ENCODE measurements around the gene ZNF654. TPM values are rescaled to one million over a fixed set of nuclear protein-coding genes. Genes with fewer than 3 reads are reported as not detected.

ZNF654 gene
- total and polyA plus RNA-seq, 9 of the 15 experiments (the other 6 are each of a cell fraction or from before 2014, with no cell fraction given) = 2.4 to 8.6 (median 5.1) TPM

DNA sequence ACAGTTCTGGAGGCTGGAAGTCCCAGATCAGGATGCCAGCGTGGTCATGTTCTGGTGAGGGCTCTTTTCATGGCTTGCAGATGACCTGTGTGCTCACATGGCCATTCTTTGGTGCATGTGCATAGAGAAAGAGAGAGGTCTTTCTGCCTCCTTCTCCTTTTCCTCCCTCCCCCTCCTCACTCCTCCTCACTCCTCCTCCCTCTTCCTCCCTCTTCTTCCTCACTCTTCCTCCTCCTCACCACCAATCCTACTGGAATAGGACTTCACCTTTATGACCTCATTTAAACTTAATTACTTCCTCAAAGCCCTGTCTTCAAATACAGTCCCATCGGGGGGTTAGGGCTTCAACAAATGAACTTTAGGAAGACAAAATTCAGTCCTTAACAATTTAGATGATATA is 23.8 kb downstream of the ZNF654 start:
- no peak overlapping the region for H3K4me3 ChIP-seq
- CTCF ChIA-PET (ENCODE audit: low intra/inter-chr PET ratio) = no interaction called here

More for the DNA sequence above, 23.8 kb downstream of the ZNF654 start:
- in situ Hi-C loops (cut with MboI) (no loop called here), intact Hi-C loops (cut with micrococcal nuclease) (no loop called here)
- TF ChIP-seq ETV1 (tag; conservative IDR thresholded peaks at IDR 0.05; ENCODE audit: low read depth) (no peak), HDAC1 (IDR thresholded peaks at IDR 0.05) (no peak), CBX3 (IDR thresholded peaks at IDR 0.05; ENCODE audit: borderline replicate concordance in 1 of 2, low read length in 2 of 2) (no peak), ZNF3 (CRISPR knock-in tag; IDR thresholded peaks at IDR 0.05) (no peak), CBFA2T3 (IDR thresholded peaks at IDR 0.05) (no peak), RAD51 (IDR thresholded peaks at IDR 0.05; ENCODE audit: borderline replicate concordance, low read depth) (no peak), ZNF830 (CRISPR knock-in tag; IDR thresholded peaks at IDR 0.05) (no peak), SMARCA5 (IDR thresholded peaks at IDR 0.05) (no peak)
- TF ChIP-seq, protein P1, sequence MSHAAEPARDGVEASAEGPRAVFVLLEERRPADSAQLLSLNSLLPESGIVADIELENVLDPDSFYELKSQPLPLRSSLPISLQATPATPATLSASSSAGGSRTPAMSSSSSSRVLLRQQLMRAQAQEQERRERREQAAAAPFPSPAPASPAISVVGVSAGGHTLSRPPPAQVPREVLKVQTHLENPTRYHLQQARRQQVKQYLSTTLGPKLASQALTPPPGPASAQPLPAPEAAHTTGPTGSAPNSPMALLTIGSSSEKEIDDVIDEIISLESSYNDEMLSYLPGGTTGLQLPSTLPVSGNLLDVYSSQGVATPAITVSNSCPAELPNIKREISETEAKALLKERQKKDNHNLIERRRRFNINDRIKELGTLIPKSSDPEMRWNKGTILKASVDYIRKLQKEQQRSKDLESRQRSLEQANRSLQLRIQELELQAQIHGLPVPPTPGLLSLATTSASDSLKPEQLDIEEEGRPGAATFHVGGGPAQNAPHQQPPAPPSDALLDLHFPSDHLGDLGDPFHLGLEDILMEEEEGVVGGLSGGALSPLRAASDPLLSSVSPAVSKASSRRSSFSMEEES (CRISPR knock-in tag; IDR thresholded peaks at IDR 0.05) = no peak
- TF ChIP-seq, protein P2, sequence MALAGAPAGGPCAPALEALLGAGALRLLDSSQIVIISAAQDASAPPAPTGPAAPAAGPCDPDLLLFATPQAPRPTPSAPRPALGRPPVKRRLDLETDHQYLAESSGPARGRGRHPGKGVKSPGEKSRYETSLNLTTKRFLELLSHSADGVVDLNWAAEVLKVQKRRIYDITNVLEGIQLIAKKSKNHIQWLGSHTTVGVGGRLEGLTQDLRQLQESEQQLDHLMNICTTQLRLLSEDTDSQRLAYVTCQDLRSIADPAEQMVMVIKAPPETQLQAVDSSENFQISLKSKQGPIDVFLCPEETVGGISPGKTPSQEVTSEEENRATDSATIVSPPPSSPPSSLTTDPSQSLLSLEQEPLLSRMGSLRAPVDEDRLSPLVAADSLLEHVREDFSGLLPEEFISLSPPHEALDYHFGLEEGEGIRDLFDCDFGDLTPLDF (CRISPR knock-in tag; IDR thresholded peaks at IDR 0.05) = no peak
- TF ChIP-seq, protein P3, sequence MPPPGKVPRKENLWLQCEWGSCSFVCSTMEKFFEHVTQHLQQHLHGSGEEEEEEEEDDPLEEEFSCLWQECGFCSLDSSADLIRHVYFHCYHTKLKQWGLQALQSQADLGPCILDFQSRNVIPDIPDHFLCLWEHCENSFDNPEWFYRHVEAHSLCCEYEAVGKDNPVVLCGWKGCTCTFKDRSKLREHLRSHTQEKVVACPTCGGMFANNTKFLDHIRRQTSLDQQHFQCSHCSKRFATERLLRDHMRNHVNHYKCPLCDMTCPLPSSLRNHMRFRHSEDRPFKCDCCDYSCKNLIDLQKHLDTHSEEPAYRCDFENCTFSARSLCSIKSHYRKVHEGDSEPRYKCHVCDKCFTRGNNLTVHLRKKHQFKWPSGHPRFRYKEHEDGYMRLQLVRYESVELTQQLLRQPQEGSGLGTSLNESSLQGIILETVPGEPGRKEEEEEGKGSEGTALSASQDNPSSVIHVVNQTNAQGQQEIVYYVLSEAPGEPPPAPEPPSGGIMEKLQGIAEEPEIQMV (tag; conservative IDR thresholded peaks at IDR 0.05; ENCODE audit: low read depth) = no peak
- TF ChIP-seq, protein P4, sequence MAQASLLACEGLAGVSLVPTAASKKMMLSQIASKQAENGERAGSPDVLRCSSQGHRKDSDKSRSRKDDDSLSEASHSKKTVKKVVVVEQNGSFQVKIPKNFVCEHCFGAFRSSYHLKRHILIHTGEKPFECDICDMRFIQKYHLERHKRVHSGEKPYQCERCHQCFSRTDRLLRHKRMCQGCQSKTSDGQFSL (CRISPR knock-in tag; IDR thresholded peaks at IDR 0.05) = no peak
- TF ChIP-seq, protein P4 (tag; IDR thresholded peaks at IDR 0.05) = no peak
- TF ChIP-seq, protein P5, sequence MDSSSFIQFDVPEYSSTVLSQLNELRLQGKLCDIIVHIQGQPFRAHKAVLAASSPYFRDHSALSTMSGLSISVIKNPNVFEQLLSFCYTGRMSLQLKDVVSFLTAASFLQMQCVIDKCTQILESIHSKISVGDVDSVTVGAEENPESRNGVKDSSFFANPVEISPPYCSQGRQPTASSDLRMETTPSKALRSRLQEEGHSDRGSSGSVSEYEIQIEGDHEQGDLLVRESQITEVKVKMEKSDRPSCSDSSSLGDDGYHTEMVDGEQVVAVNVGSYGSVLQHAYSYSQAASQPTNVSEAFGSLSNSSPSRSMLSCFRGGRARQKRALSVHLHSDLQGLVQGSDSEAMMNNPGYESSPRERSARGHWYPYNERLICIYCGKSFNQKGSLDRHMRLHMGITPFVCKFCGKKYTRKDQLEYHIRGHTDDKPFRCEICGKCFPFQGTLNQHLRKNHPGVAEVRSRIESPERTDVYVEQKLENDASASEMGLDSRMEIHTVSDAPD (CRISPR knock-in tag; IDR thresholded peaks at IDR 0.05) = no peak
- TF ChIP-seq, protein P6, sequence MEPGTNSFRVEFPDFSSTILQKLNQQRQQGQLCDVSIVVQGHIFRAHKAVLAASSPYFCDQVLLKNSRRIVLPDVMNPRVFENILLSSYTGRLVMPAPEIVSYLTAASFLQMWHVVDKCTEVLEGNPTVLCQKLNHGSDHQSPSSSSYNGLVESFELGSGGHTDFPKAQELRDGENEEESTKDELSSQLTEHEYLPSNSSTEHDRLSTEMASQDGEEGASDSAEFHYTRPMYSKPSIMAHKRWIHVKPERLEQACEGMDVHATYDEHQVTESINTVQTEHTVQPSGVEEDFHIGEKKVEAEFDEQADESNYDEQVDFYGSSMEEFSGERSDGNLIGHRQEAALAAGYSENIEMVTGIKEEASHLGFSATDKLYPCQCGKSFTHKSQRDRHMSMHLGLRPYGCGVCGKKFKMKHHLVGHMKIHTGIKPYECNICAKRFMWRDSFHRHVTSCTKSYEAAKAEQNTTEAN (CRISPR knock-in tag; IDR thresholded peaks at IDR 0.05) = no peak
- Histone ChIP-seq H3K79me2 (ENCODE audit: control insufficient read depth, insufficient read depth, low read length) (peaks cover 79% of the 10 kb centered on the region), H3K27me3 (ENCODE audit: control insufficient read depth in 2 of 2, insufficient read depth in 2 of 2, low read length in 2 of 2) (no peaks in the 10 kb centered on the region), H4K20me1 (replicated peaks; ENCODE audit: control insufficient read depth, insufficient read depth, low read length) (no peaks in the 10 kb centered on the region), H3K36me3 (ENCODE audit: control insufficient read depth, insufficient read depth, low read length) (peaks cover 12% of the 10 kb centered on the region; the same call in 1 of the 3 replicates), H3K9ac (ENCODE audit: insufficient read depth in 1 of 2, low read depth in 2 of 2, low read length in 2 of 2) (no peak overlapping the region), H3K27ac (ENCODE audit: extremely low read depth, low read depth, low read length) (no peak overlapping the region), H3K9me1 (ENCODE audit: control insufficient read depth, insufficient read depth, low read length) (no peaks in the 10 kb centered on the region), H3K9me3 (replicated peaks; ENCODE audit: control insufficient read depth, insufficient read depth, low read depth, low read length) (no peaks in the 10 kb centered on the region), H3K4me1 (replicated peaks in 1 of 2; ENCODE audit: control insufficient read depth in 2 of 2, insufficient read depth in 2 of 2, low read length in 2 of 2) (peaks cover 0 to 10% of the 10 kb centered on the region in 2 experiments; a peak in 2 of 5 replicates), H3K4me2 (ENCODE audit: insufficient read depth, low read length) (no peak overlapping the region), H2AFZ (ENCODE audit: low read depth, low read length) (no peak overlapping the region)
- FAIRE-seq (no peak), ATAC-seq (peak; percentile 33; the same call in 1 of the 3 replicates), DNase-seq (ENCODE audit: extremely low read depth in 1 of 4, low spot score in 3 of 4) (no peak)
- no TSS peak for BruUV-seq (replicated peaks)
- WGBS (ENCODE audit: insufficient coverage, low coverage, missing lambda C conversion rate) = 53% methylated on average over 2 of the region's 2 CpGs
- POLR2A ChIA-PET = interaction anchor here (0.9 kb wide), 1 partner anchor 24 kb away, joined by 3 read pairs; the partner anchor contains the start of gene CGGBP1

Measured in K562 (cell line).